Osteoblast (primary cell): ENCODE data around the gene ZMPSTE24. TPM values are rescaled to one million over a fixed set of nuclear protein-coding genes. Genes with fewer than 3 reads are reported as not detected.

ENCODE experiments used
- DNase-seq: peaks from one replicate; pipeline ENCODE4 v3.0.0; 2011; ENCODE audit warnings: low spot score, mixed read lengths; ENCODE audit not compliant: insufficient read length; ENCODE audit errors: missing footprints
- H2AFZ ChIP-seq: 2 replicates; pipeline ENCODE4 v1.6.0; 2011; ENCODE audit warnings: mild to moderate bottlenecking, low read length
- H3K27ac ChIP-seq: 2 replicates; pipeline ENCODE4 v1.5.1; 2011; ENCODE audit warnings: mild to moderate bottlenecking, low read depth, low read length, moderate library complexity
- H3K27me3 ChIP-seq: 2 replicates; pipeline ENCODE4 v1.6.0; 2012; ENCODE audit warnings: mild to moderate bottlenecking, control low read depth, inconsistent platforms, low read length, moderate library complexity; ENCODE audit not compliant: insufficient read depth
- H3K36me3 ChIP-seq: 2 replicates; pipeline ENCODE4 v1.5.1; 2011; ENCODE audit warnings: mild to moderate bottlenecking, low read length, control low read depth, moderate library complexity; ENCODE audit not compliant: insufficient read depth
- H3K4me1 ChIP-seq: 2 replicates; pipeline ENCODE4 v1.5.1; 2011; ENCODE audit warnings: mild to moderate bottlenecking, low read length, control low read depth, moderate library complexity; ENCODE audit not compliant: insufficient read depth
- H3K4me2 ChIP-seq: 2 replicates; pipeline ENCODE4 v1.6.0; 2011; ENCODE audit warnings: mild to moderate bottlenecking, low read length; ENCODE audit not compliant: insufficient read depth
- H3K4me3 ChIP-seq: fragments of 200-600 bp; sonication (generic); 3 replicates; pipeline ENCODE4 v1.5.1; 2012; ENCODE audit warnings: mild to moderate bottlenecking, low read length, inconsistent platforms; ENCODE audit not compliant: insufficient read depth
- H3K79me2 ChIP-seq: 2 replicates; pipeline ENCODE4 v1.6.0; 2012; ENCODE audit warnings: mild to moderate bottlenecking, low read length, control low read depth, inconsistent platforms; ENCODE audit not compliant: insufficient read depth
- H3K9me3 ChIP-seq: 2 replicates; pipeline ENCODE4 v1.5.1; 2011; ENCODE audit warnings: low read depth, low read length, control low read depth
- H4K20me1 ChIP-seq: 2 replicates; pipeline ENCODE4 v1.6.0; 2012; ENCODE audit warnings: mild to moderate bottlenecking, low read length, control low read depth; ENCODE audit not compliant: insufficient read depth
- total RNA-seq: library from RNA; depleted of rRNA; stranded (reverse); fragments of >200 nt; gene quantifications from 2 replicates; pipeline ENCODE4 v1.2.3, GENCODE V29; 2012
- TF ChIP-seq, protein P1 (sequence below): IDR thresholded peaks from 2 replicates; pipeline ENCODE4 v1.5.1; 2011; ENCODE audit warnings: mild to moderate bottlenecking, low read depth, low read length, moderate library complexity; ENCODE audit errors: extremely low read depth

Gene ZMPSTE24
- total RNA-seq, 1 donor: 72.4 TPM

DNA sequence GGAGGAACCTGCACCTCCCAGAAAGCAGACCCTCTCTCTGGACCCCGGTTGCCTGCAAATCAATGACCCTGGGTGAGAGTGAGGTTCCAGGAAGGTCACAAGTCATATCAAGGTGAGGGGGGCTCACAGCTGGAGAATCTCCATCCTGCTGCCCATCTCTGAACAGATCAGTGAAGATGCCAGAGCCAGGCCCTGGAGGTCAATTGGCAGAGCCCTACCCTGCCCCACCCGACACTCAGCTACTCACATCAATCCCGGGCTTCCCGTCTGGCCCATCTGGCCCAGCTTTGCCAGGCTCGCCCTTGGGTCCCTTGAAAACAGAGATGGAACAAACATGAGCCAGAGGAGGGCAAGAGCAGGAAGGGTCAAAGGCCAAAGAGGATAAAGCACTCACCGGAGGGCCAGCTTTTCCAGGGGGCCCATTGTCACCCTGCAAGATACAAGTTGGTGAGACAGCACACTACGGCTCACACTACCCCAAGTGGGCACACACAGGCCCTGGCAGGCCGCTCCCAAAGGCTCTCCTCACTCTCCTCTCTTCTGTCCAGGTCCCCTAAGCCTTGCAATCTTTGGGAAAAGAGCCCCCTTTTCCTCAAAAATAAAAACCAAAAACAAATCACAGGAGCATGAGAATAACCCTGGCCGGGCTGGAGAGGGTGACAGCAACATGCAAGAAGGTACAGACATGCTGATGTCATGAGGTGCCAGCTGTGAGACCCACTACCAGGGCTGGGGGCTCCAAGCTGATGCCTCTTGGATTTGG lies 56.1 kb downstream of the ZMPSTE24 start:
- Histone ChIP-seq H3K4me3 (no peak overlapping the region), H3K4me2 (no peak overlapping the region), H2AFZ (no peak overlapping the region), H3K27me3 (peaks cover 30% of the 10 kb centered on the region), H3K27ac (no peak overlapping the region), H3K4me1 (peaks cover 17% of the 10 kb centered on the region), H3K9me3 (no peaks in the 10 kb centered on the region), H3K36me3 (no peaks in the 10 kb centered on the region), H3K79me2 (no peaks in the 10 kb centered on the region), H4K20me1 (no peaks in the 10 kb centered on the region)
- DNase-seq: peak; percentile 76
- TF ChIP-seq, protein P1, sequence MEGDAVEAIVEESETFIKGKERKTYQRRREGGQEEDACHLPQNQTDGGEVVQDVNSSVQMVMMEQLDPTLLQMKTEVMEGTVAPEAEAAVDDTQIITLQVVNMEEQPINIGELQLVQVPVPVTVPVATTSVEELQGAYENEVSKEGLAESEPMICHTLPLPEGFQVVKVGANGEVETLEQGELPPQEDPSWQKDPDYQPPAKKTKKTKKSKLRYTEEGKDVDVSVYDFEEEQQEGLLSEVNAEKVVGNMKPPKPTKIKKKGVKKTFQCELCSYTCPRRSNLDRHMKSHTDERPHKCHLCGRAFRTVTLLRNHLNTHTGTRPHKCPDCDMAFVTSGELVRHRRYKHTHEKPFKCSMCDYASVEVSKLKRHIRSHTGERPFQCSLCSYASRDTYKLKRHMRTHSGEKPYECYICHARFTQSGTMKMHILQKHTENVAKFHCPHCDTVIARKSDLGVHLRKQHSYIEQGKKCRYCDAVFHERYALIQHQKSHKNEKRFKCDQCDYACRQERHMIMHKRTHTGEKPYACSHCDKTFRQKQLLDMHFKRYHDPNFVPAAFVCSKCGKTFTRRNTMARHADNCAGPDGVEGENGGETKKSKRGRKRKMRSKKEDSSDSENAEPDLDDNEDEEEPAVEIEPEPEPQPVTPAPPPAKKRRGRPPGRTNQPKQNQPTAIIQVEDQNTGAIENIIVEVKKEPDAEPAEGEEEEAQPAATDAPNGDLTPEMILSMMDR: no peak

DNA sequence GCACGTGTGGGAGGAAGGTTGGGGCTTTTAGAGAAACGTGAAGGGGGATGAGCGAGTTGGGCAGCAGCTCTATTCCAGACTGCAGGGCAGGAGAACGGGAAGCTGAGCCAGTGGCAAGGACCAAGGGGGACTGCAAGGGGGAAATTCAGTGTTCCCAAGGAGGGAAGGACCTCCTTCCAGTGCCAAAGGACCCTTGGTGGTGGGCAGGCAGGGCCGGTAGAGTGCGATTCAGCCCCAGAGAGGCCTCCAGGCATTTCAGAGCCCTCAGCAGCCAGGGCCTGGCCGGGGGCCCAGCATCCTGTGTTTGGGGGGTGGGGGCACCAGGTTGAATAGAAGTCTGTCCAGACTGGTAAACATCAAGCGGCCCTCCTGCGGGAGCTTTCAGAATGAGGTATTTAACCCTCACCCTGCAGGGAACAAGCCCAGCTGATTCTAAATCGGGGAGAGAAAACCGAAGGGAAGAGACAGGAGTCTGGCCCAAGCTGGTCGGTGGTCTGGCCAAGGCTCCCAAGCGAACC lies 56.7 kb downstream of the ZMPSTE24 start:
- Histone ChIP-seq H3K4me1 (peaks cover 17% of the 10 kb centered on the region), H3K27ac (no peak overlapping the region), H3K4me2 (peak overlapping the region; percentile 76), H3K27me3 (peaks cover 34% of the 10 kb centered on the region), H3K9me3 (no peaks in the 10 kb centered on the region), H2AFZ (peak overlapping the region; percentile 95), H3K36me3 (no peaks in the 10 kb centered on the region), H3K79me2 (no peaks in the 10 kb centered on the region), H4K20me1 (no peaks in the 10 kb centered on the region), H3K4me3 (peak overlapping the region; percentile 61)
- peak; percentile 65 for DNase-seq
- TF ChIP-seq, protein P1: no peak

GRCh38 chr1:40315239-40315794 lies 57.3 kb downstream of the ZMPSTE24 start:
- peak overlapping the region; percentile 95 for H2AFZ ChIP-seq
- no peaks in the 10 kb centered on the region for H3K36me3 ChIP-seq
- TF ChIP-seq, protein P1: peak; percentile 85
- H3K27me3 ChIP-seq: peaks cover 34% of the 10 kb centered on the region
- peaks cover 17% of the 10 kb centered on the region for H3K4me1 ChIP-seq
- H3K79me2 ChIP-seq: no peaks in the 10 kb centered on the region
- no peaks in the 10 kb centered on the region for H4K20me1 ChIP-seq
- peak overlapping the region; percentile 61 for H3K4me3 ChIP-seq
- H3K9me3 ChIP-seq: no peaks in the 10 kb centered on the region
- H3K4me2 ChIP-seq: peak overlapping the region; percentile 76
- DNase-seq: peak; percentile 98
- no peak overlapping the region for H3K27ac ChIP-seq
